ENCODE results near the gene FOXO6. TPM values are rescaled to one million over a fixed set of nuclear protein-coding genes. Genes with fewer than 3 reads are reported as not detected.

Gene FOXO6
- total RNA-seq, 1 experiment from 2014 or later, result 5.4 TPM

DNA sequence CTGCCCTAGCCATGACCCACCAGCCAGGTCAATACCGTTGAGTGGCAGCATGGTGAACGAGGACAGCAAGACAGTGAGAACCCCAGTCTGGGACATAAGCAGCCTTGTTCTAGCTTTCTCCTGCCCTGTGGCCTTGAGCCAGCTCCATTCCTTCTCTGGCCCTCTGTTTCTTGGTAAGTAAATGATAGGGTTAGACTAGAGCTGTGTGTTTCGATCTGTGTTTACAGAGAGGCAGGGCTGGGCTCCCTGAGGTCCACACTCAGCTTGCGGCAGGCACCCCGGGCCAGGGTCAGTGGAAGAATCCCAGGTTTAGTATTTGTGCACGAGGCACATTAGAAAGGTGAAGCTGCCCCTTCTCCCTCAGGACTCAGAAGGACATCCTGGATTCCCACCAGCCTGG, 27.3 kb downstream of the FOXO6 start:
- no peak for TF ChIP-seq E2F5 (CRISPR knock-in tag; IDR thresholded peaks at IDR 0.05)
- TF ChIP-seq MLX (CRISPR knock-in tag; IDR thresholded peaks at IDR 0.05), result no peak
- TF ChIP-seq NFYB (CRISPR knock-in tag; conservative IDR thresholded peaks at IDR 0.05; ENCODE audit: low read depth), result no peak
- TF ChIP-seq, protein P1, sequence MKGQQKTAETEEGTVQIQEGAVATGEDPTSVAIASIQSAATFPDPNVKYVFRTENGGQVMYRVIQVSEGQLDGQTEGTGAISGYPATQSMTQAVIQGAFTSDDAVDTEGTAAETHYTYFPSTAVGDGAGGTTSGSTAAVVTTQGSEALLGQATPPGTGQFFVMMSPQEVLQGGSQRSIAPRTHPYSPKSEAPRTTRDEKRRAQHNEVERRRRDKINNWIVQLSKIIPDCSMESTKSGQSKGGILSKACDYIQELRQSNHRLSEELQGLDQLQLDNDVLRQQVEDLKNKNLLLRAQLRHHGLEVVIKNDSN (CRISPR knock-in tag; IDR thresholded peaks at IDR 0.05), result no peak
- TF ChIP-seq ZNF219 (CRISPR knock-in tag; IDR thresholded peaks at IDR 0.05; ENCODE audit: borderline replicate concordance), result no peak
- TF ChIP-seq OVOL2 (CRISPR knock-in tag; IDR thresholded peaks at IDR 0.05; ENCODE audit: borderline replicate concordance), result no peak
- no peak for TF ChIP-seq FOXK1 (CRISPR knock-in tag; IDR thresholded peaks at IDR 0.05)
- Mint-ChIP-seq H3K36me3 (no peaks in the 10 kb centered on the region), H3K27me3 (ENCODE audit: low read depth) (peaks cover 31% of the 10 kb centered on the region), H3K4me3 (no peak overlapping the region), H3K4me1 (peaks cover 52% of the 10 kb centered on the region), H3K27ac (no peak overlapping the region), H3K9me3 (no peaks in the 10 kb centered on the region)
- ATAC-seq (no peak), DNase-seq (ENCODE audit: low spot score) (no peak)
- POLR2A ChIA-PET, result no interaction called here
- CTCF ChIA-PET, result interaction anchor here (1.0 to 2.0 kb wide), 5 partner anchors 28 to 106 kb away, joined by 3 to 11 read pairs (median 8); partner anchors contain the start of gene FOXO6

- POLR2A ChIA-PET, result no interaction called here
- Mint-ChIP-seq H3K4me3 (no peak overlapping the region), H3K36me3 (no peaks in the 10 kb centered on the region), H3K9me3 (no peaks in the 10 kb centered on the region), H3K4me1 (peaks cover 52% of the 10 kb centered on the region), H3K27ac (no peak overlapping the region), H3K27me3 (ENCODE audit: low read depth) (peaks cover 26% of the 10 kb centered on the region)
- ATAC-seq, result no peak
- CTCF ChIA-PET, result interaction anchor here (1.0 to 2.0 kb wide), 3 partner anchors 58 to 106 kb away, joined by 3 to 10 read pairs (median 3); no protein-coding TSS in a partner anchor
- TF ChIP-seq, protein P2, sequence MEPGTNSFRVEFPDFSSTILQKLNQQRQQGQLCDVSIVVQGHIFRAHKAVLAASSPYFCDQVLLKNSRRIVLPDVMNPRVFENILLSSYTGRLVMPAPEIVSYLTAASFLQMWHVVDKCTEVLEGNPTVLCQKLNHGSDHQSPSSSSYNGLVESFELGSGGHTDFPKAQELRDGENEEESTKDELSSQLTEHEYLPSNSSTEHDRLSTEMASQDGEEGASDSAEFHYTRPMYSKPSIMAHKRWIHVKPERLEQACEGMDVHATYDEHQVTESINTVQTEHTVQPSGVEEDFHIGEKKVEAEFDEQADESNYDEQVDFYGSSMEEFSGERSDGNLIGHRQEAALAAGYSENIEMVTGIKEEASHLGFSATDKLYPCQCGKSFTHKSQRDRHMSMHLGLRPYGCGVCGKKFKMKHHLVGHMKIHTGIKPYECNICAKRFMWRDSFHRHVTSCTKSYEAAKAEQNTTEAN (CRISPR knock-in tag; IDR thresholded peaks at IDR 0.05), result no peak
- TF ChIP-seq NFYB (CRISPR knock-in tag; conservative IDR thresholded peaks at IDR 0.05; ENCODE audit: low read depth) (no peak), MXD4 (CRISPR knock-in tag; IDR thresholded peaks at IDR 0.05; ENCODE audit: borderline replicate concordance) (no peak), FOXJ3 (CRISPR knock-in tag; IDR thresholded peaks at IDR 0.05; ENCODE audit: borderline replicate concordance) (no peak), NR2C2 (CRISPR knock-in tag; IDR thresholded peaks at IDR 0.05) (no peak), IRF2 (CRISPR knock-in tag; IDR thresholded peaks at IDR 0.05; ENCODE audit: borderline replicate concordance, low read depth) (no peak), ZBTB21 (CRISPR knock-in tag; IDR thresholded peaks at IDR 0.05; ENCODE audit: borderline replicate concordance) (no peak), GRHL2 (CRISPR knock-in tag; IDR thresholded peaks at IDR 0.05; ENCODE audit: insufficient replicate concordance, severe bottlenecking) (no peak), PREB (CRISPR knock-in tag; IDR thresholded peaks at IDR 0.05; ENCODE audit: borderline replicate concordance) (no peak), MLX (CRISPR knock-in tag; IDR thresholded peaks at IDR 0.05) (no peak), SMAD3 (CRISPR knock-in tag; IDR thresholded peaks at IDR 0.05; ENCODE audit: borderline replicate concordance) (no peak)
- no peak for DNase-seq (ENCODE audit: low spot score)
These were observed 27.8 kb downstream of the FOXO6 start for GRCh38 chr1:41389009-41389408.

DNA sequence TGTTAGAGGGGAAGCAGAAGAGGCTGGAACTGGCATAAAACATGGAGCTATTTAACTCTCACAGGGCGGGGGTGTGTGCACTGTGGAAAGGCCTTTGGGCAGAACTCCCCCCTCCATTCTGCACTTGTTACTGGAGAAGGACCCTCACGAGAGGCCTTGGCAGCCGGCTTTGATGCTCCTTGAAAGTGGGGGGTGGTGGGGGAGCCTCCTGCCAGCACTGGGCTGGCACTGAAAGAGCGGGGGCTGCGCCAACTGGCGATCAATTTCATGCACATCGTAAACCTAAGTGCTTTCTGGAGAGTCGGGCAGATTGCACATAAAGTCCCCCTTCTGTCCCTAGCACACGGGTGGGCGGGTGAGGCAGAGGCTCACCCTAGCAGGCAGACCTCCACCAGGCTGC, 28.9 kb downstream of the FOXO6 start:
- H3K27ac Mint-ChIP-seq, result no peak overlapping the region
- ATAC-seq (no peak), DNase-seq (ENCODE audit: low spot score) (no peak)
- ChIA-PET CTCF (interaction anchor here (0.8 kb wide), 1 partner anchor 19 kb away, joined by 3 read pairs; no protein-coding TSS in a partner anchor), POLR2A (no interaction called here)
- H3K9me3 Mint-ChIP-seq, result no peaks in the 10 kb centered on the region
- H3K4me3 Mint-ChIP-seq, result no peak overlapping the region
- H3K36me3 Mint-ChIP-seq, result no peaks in the 10 kb centered on the region
- peaks cover 58% of the 10 kb centered on the region for H3K4me1 Mint-ChIP-seq
- peaks cover 15% of the 10 kb centered on the region for H3K27me3 Mint-ChIP-seq (ENCODE audit: low read depth)
- TF ChIP-seq FOXK1 (CRISPR knock-in tag; IDR thresholded peaks at IDR 0.05) (no peak), TEAD1 (CRISPR knock-in tag; IDR thresholded peaks at IDR 0.05) (no peak), ESRRA (CRISPR knock-in tag; IDR thresholded peaks at IDR 0.05; ENCODE audit: borderline replicate concordance) (no peak), ZMAT4 (CRISPR knock-in tag; IDR thresholded peaks at IDR 0.05) (no peak), CREB1 (CRISPR knock-in tag; IDR thresholded peaks at IDR 0.05) (no peak), FOXJ3 (CRISPR knock-in tag; IDR thresholded peaks at IDR 0.05; ENCODE audit: borderline replicate concordance) (no peak), HMGXB4 (CRISPR knock-in tag; IDR thresholded peaks at IDR 0.05) (no peak), ZBTB21 (CRISPR knock-in tag; IDR thresholded peaks at IDR 0.05; ENCODE audit: borderline replicate concordance) (no peak), NFE2L1 (CRISPR knock-in tag; IDR thresholded peaks at IDR 0.05) (no peak)
- TF ChIP-seq, protein P1 (CRISPR knock-in tag; IDR thresholded peaks at IDR 0.05), result no peak
